GM10266 (cell line): ENCODE results near the gene USP9X.
"Not testable (repeated sequence)": the region's sequence is repeated elsewhere in the genome, so short reads cannot be mapped to it uniquely, and the experiment has no call there.

Source experiments
- DNase-seq: peaks from one replicate; pipeline ENCODE4 v3.0.0; 2012; ENCODE audit errors: extremely low spot score
- CTCF ChIP-seq: IDR thresholded peaks from 2 replicates; pipeline ENCODE4 v1.5.1; 2012; ENCODE audit warnings: mild to moderate bottlenecking, low read depth; ENCODE audit not compliant: control insufficient read depth, insufficient read depth; ENCODE audit errors: missing control alignments

The USP9X gene

GRCh38 chrX:41189156-41189555, 103.9 kb downstream of the USP9X start:
- no peak for TF ChIP-seq CTCF
- no peak for DNase-seq

GRCh38 chrX:41192880-41193279, 107.6 kb downstream of the USP9X start:
- no peak for TF ChIP-seq CTCF
- no peak for DNase-seq

GRCh38 chrX:41198410-41198809, 113.2 kb downstream of the USP9X start:
- no peak for TF ChIP-seq CTCF
- no peak for DNase-seq

GRCh38 chrX:41200785-41201184, 115.5 kb downstream of the USP9X start:
- no peak for TF ChIP-seq CTCF
- no peak for DNase-seq

- no peak for TF ChIP-seq CTCF
Measured at GRCh38 chrX:41209853-41210252, 124.6 kb downstream of the USP9X start.

GRCh38 chrX:41224605-41225004, 139.4 kb downstream of the USP9X start:
- no peak for DNase-seq
- no peak for TF ChIP-seq CTCF

More at GRCh38 chrX:41209853-41210252, 124.6 kb downstream of the USP9X start:
- DNase-seq, result no peak

- TF ChIP-seq CTCF, result no peak
- DNase-seq, result no peak
Measured at GRCh38 chrX:41233988-41234387, 148.7 kb downstream of the USP9X start.

GRCh38 chrX:41234471-41234870, 149.2 kb downstream of the USP9X start:
- DNase-seq, result not testable (repeated sequence)
